ENCODE results near the gene KIFAP3. TPM values are rescaled to one million over a fixed set of nuclear protein-coding genes. Genes with fewer than 3 reads are reported as not detected.

The KIFAP3 gene
- total and polyA plus RNA-seq, 4 experiments from 2014 or later: 16.1 to 22.2 (median 18.5) TPM

DNA sequence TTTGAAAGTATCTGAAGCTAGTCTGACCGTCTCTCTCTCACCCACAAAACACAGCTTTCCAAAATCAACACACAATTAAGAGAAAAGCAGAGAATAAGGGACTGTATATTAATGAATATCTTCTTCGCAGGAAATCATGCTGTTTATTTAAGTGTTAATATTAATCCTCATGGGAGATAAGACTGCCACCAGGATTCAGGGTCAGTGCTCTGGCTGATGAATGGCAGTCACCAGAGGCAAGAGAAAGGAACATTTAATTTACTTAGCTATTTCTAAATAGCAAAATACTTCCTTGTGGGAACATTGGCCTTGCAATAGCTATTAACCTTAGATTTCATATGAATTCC is 183.0 kb downstream of the KIFAP3 start:
- POLR2A ChIA-PET (ENCODE audit: partially characterized antibody): interaction anchor here (0.6 to 5.0 kb wide), 8 partner anchors 11 to 640 kb away, joined by 3 to 59 read pairs (median 4); partner anchors contain the start of genes BLZF1, GORAB, KIFAP3 and METTL18
- Mint-ChIP-seq H3K27me3 (no peaks in the 10 kb centered on the region), H3K36me3 (peaks cover 13 to 30% of the 10 kb centered on the region in 2 donors), H3K4me3 (peak overlapping the region; percentile 72 to 97 (median 84)), H3K27ac (peak overlapping the region; percentile 92 to 97 (median 94)), H3K4me1 (peaks cover 40 to 58% (median 50%) of the 10 kb centered on the region in 4 donors), H3K9me3 (peaks cover 0 to 2% (median 0%) of the 10 kb centered on the region in 8 donors)
- H3K27me3 ChIP-seq (ENCODE audit: insufficient read depth, low read length): no peaks in the 10 kb centered on the region
- H3K36me3 ChIP-seq (ENCODE audit: insufficient read depth, low read length): peaks cover 13% of the 10 kb centered on the region
- no peaks in the 10 kb centered on the region for H3K9me3 ChIP-seq (ENCODE audit: control insufficient read depth in 1 of 2, low read length in 2 of 2)
- CTCF ChIA-PET (ENCODE audit: partially characterized antibody): interaction anchor here (0.9 to 1.6 kb wide), 3 partner anchors 17 to 183 kb away, joined by 5 to 6 read pairs (median 6); partner anchors contain the start of gene KIFAP3
- peaks cover 53% of the 10 kb centered on the region for H3K4me1 ChIP-seq (ENCODE audit: insufficient read depth, low read length)
- intact Hi-C loops (cut with micrococcal nuclease): loop anchor here (2.0 to 10.0 kb wide), 4 partner anchors 17 to 1893 kb away; partner anchors contain the start of genes METTL13 and SFT2D2
- peak overlapping the region; percentile 98 for H3K27ac ChIP-seq (ENCODE audit: low read depth, low read length)
- DNase-seq: no peak
- peak overlapping the region in 1 of 2 donors; percentile 41 for H3K4me3 ChIP-seq (ENCODE audit: low read length in 2 of 2)

DNA sequence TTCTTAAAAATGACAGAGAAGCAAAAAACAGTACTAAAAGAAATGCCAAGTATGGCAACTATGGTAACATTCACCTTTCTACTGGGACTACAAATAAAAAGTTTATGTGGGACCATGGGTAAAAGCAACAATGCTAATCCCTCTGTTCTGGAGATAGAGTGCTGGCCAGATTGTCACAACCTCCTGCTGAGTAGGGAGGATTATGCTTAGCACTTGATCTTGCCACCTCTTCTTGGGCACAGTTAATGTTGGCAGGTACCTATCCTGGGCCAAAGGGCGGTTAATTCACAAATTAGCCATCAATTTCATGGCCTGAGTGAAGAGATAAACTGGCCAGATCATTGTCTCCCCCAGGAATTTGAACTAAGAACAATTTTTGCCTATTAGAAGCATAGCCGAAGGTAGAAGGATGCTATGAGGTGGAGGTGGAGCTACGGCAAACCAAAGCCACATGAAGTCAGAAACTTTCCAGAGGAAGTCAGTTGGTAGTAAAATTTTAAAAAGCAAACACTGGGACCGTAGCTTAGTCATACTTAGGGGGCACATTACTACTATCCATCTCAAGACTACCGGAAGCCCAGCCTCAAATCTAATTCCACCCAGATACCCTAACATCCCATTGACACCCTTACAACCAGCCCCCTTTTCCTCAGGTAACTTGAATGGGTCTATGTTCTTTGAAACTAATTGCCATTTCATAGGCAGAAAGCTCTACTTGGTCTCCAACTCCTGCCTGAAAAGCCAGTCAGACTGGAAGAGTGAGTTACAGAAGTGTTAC is 183.5 kb downstream of the KIFAP3 start:
- H3K36me3 Mint-ChIP-seq: peaks cover 19 to 36% of the 10 kb centered on the region in 2 donors
- ChIA-PET CTCF (ENCODE audit: partially characterized antibody) (interaction anchor here (0.9 to 1.6 kb wide), 3 partner anchors 18 to 183 kb away, joined by 5 to 6 read pairs (median 6); partner anchors contain the start of gene KIFAP3), POLR2A (ENCODE audit: partially characterized antibody) (interaction anchor here (0.6 to 5.0 kb wide), 9 partner anchors 12 to 641 kb away, joined by 3 to 59 read pairs (median 4); partner anchors contain the start of genes BLZF1, GORAB, KIFAP3 and METTL18)
- Histone ChIP-seq H3K36me3 (ENCODE audit: insufficient read depth, low read length) (peaks cover 18% of the 10 kb centered on the region), H3K4me1 (ENCODE audit: insufficient read depth, low read length) (peaks cover 53% of the 10 kb centered on the region), H3K27me3 (ENCODE audit: insufficient read depth, low read length) (no peaks in the 10 kb centered on the region), H3K4me3 (ENCODE audit: low read length in 2 of 2) (peak overlapping the region in 1 of 2 donors; percentile 41), H3K9me3 (ENCODE audit: control insufficient read depth in 1 of 2, low read length in 2 of 2) (no peaks in the 10 kb centered on the region), H3K27ac (ENCODE audit: low read depth, low read length) (peak overlapping the region; percentile 98)
- peak overlapping the region; percentile 92 to 97 (median 94) for H3K27ac Mint-ChIP-seq
- no peaks in the 10 kb centered on the region for H3K27me3 Mint-ChIP-seq
- peaks cover 0 to 2% (median 0%) of the 10 kb centered on the region in 8 donors for H3K9me3 Mint-ChIP-seq
- intact Hi-C loops (cut with micrococcal nuclease): loop anchor here (2.0 to 10.0 kb wide), 4 partner anchors 18 to 1894 kb away; partner anchors contain the start of genes METTL13 and SFT2D2
- DNase-seq: peak; percentile 45 to 72 (median 52)
- H3K4me3 Mint-ChIP-seq: peak overlapping the region; percentile 72 to 97 (median 84)
- H3K4me1 Mint-ChIP-seq: peaks cover 40 to 61% (median 51%) of the 10 kb centered on the region in 4 donors

DNA sequence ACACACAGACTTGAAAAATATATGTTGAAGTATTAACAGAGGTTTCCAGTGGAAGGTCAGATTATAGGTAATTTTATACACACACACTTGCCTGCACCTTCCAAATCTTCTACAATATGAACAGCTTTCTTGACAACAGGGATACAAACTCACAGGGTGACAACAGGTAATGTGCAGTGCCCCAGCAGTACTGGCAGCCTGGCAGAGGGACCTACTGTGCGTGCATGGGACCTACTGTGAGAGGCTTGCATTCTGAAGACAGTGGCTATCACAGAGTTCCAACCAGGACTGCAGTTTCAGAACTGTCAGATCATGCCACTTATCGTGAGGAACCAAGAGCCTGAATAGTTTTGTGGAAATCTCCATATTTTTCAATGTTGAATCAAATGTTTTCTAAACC is 184.6 kb downstream of the KIFAP3 start:
- peaks cover 25 to 44% of the 10 kb centered on the region in 2 donors for H3K36me3 Mint-ChIP-seq
- no peaks in the 10 kb centered on the region for H3K27me3 Mint-ChIP-seq
- Histone ChIP-seq H3K4me1 (ENCODE audit: insufficient read depth, low read length) (peaks cover 59% of the 10 kb centered on the region), H3K36me3 (ENCODE audit: insufficient read depth, low read length) (peaks cover 24% of the 10 kb centered on the region), H3K9me3 (ENCODE audit: control insufficient read depth in 1 of 2, low read length in 2 of 2) (no peaks in the 10 kb centered on the region), H3K4me3 (ENCODE audit: low read length in 2 of 2) (no peak overlapping the region), H3K27me3 (ENCODE audit: insufficient read depth, low read length) (no peaks in the 10 kb centered on the region), H3K27ac (ENCODE audit: low read depth, low read length) (no peak overlapping the region)
- DNase-seq: no peak
- peak overlapping the region; percentile 19 to 97 (median 47) for H3K27ac Mint-ChIP-seq
- peaks cover 42 to 62% (median 53%) of the 10 kb centered on the region in 4 donors for H3K4me1 Mint-ChIP-seq
- CTCF ChIA-PET (ENCODE audit: partially characterized antibody): no interaction called here
- H3K4me3 Mint-ChIP-seq: peak overlapping the region in 3 of 8 donors; percentile 1 to 37 (median 17)
- POLR2A ChIA-PET (ENCODE audit: partially characterized antibody): interaction anchor here (1.1 kb wide), 1 partner anchor 18 kb away, joined by 3 read pairs; no protein-coding TSS in a partner anchor
- H3K9me3 Mint-ChIP-seq: peaks cover 0 to 2% (median 0%) of the 10 kb centered on the region in 8 donors
- intact Hi-C loops (cut with micrococcal nuclease): loop anchor here (2.0 to 10.0 kb wide), 4 partner anchors 19 to 1895 kb away; partner anchors contain the start of genes METTL13 and SFT2D2

DNA sequence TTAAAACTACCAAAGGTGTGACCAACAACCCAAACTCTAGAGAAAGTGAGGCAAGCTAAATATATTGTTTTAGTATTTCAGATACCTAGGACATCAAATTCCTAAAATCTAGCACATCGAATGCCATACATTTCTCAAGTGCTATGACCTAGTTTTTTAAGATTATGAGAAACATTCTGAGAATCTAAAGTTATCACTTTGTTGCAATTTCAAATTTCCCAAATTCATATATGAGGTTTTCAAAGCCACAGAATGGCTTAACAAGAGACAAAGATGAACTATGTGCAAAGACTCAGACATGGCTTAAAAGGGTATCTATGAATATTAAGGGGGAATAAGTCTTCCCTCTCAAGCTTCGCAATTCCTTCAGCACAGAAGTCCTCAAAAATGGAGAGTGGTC is 187.6 kb downstream of the KIFAP3 start:
- no peak for DNase-seq
- peaks cover 24% of the 10 kb centered on the region for H3K36me3 ChIP-seq (ENCODE audit: insufficient read depth, low read length)
- H3K4me1 ChIP-seq (ENCODE audit: insufficient read depth, low read length): peaks cover 44% of the 10 kb centered on the region
- H3K27me3 ChIP-seq (ENCODE audit: insufficient read depth, low read length): no peaks in the 10 kb centered on the region
- H3K9me3 ChIP-seq (ENCODE audit: control insufficient read depth in 1 of 2, low read length in 2 of 2): no peaks in the 10 kb centered on the region
- no peak overlapping the region for H3K4me3 ChIP-seq (ENCODE audit: low read length in 2 of 2)
- Mint-ChIP-seq H3K27ac (peak overlapping the region in 1 of 7 donors; percentile 17), H3K9me3 (no peaks in the 10 kb centered on the region), H3K36me3 (peaks cover 36 to 49% of the 10 kb centered on the region in 2 donors), H3K4me3 (no peak overlapping the region), H3K4me1 (peaks cover 35 to 51% (median 41%) of the 10 kb centered on the region in 4 donors), H3K27me3 (no peaks in the 10 kb centered on the region)
- intact Hi-C loops (cut with micrococcal nuclease): no loop called here
- POLR2A ChIA-PET (ENCODE audit: partially characterized antibody): no interaction called here
- H3K27ac ChIP-seq (ENCODE audit: low read depth, low read length): no peak overlapping the region
- CTCF ChIA-PET (ENCODE audit: partially characterized antibody): no interaction called here

DNA sequence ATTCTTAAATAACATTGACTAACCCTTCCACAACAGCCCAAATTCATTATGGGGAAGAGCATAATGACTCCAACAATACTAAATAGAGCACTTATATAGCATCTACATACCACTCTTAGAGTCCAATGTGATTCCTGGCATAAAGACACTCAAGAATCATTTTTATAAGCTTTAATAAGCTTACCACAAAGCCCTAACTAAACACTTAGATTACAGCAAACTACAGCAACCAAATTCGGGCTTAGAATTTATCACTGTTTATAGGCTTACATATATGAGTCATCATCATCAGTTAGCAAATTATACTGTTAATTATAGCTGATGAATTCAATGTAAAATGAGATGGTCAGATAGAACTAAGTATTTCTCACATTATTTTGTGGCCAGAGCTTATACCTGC is 188.1 kb downstream of the KIFAP3 start:
- ChIA-PET CTCF (ENCODE audit: partially characterized antibody) (no interaction called here), POLR2A (ENCODE audit: partially characterized antibody) (no interaction called here)
- peaks cover 38 to 53% of the 10 kb centered on the region in 2 donors for H3K36me3 Mint-ChIP-seq
- Histone ChIP-seq H3K9me3 (ENCODE audit: control insufficient read depth in 1 of 2, low read length in 2 of 2) (no peaks in the 10 kb centered on the region), H3K36me3 (ENCODE audit: insufficient read depth, low read length) (peaks cover 24% of the 10 kb centered on the region), H3K27me3 (ENCODE audit: insufficient read depth, low read length) (no peaks in the 10 kb centered on the region), H3K27ac (ENCODE audit: low read depth, low read length) (no peak overlapping the region), H3K4me3 (ENCODE audit: low read length in 2 of 2) (no peak overlapping the region), H3K4me1 (ENCODE audit: insufficient read depth, low read length) (peaks cover 39% of the 10 kb centered on the region)
- H3K4me1 Mint-ChIP-seq: peaks cover 33 to 50% (median 39%) of the 10 kb centered on the region in 4 donors
- intact Hi-C loops (cut with micrococcal nuclease): no loop called here
- no peak overlapping the region for H3K4me3 Mint-ChIP-seq
- peak overlapping the region in 2 of 7 donors; percentile 7 to 17 for H3K27ac Mint-ChIP-seq
- no peaks in the 10 kb centered on the region for H3K27me3 Mint-ChIP-seq
- no peaks in the 10 kb centered on the region for H3K9me3 Mint-ChIP-seq
- DNase-seq: no peak

DNA sequence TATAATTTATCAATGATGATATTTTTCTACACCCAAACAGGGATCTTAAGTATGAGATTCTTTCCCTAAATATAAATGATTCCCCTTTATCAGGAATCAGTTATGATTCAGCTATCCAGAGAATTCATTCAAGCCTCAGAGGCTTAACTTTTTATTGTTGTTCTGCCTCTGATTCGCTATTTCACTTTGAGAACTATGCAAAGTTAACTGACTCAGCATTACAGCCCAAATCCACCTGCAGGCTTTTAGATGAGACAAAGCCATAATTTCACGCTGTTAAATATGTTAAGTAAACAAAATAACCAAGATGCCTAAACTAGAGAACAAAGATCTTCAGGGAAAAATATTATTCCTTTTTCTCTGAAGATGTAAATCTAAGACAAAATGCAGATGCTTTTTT is 189.3 kb downstream of the KIFAP3 start:
- peaks cover 27% of the 10 kb centered on the region for H3K4me1 ChIP-seq (ENCODE audit: insufficient read depth, low read length)
- Mint-ChIP-seq H3K4me1 (peaks cover 23 to 43% (median 30%) of the 10 kb centered on the region in 4 donors), H3K36me3 (peaks cover 41 to 56% of the 10 kb centered on the region in 2 donors), H3K27me3 (no peaks in the 10 kb centered on the region), H3K9me3 (no peaks in the 10 kb centered on the region), H3K4me3 (no peak overlapping the region), H3K27ac (peak overlapping the region in 1 of 7 donors; percentile 10)
- no peaks in the 10 kb centered on the region for H3K27me3 ChIP-seq (ENCODE audit: insufficient read depth, low read length)
- no peaks in the 10 kb centered on the region for H3K9me3 ChIP-seq (ENCODE audit: control insufficient read depth in 1 of 2, low read length in 2 of 2)
- ChIA-PET CTCF (ENCODE audit: partially characterized antibody) (no interaction called here), POLR2A (ENCODE audit: partially characterized antibody) (interaction anchor here (1.0 to 1.5 kb wide), 2 partner anchors 8 to 9 kb away, joined by 4 to 6 read pairs; partner anchors contain the start of gene SCYL3)
- intact Hi-C loops (cut with micrococcal nuclease): no loop called here
- peaks cover 24% of the 10 kb centered on the region for H3K36me3 ChIP-seq (ENCODE audit: insufficient read depth, low read length)
- no peak overlapping the region for H3K27ac ChIP-seq (ENCODE audit: low read depth, low read length)
- no peak overlapping the region for H3K4me3 ChIP-seq (ENCODE audit: low read length in 2 of 2)
- no peak for DNase-seq

DNA sequence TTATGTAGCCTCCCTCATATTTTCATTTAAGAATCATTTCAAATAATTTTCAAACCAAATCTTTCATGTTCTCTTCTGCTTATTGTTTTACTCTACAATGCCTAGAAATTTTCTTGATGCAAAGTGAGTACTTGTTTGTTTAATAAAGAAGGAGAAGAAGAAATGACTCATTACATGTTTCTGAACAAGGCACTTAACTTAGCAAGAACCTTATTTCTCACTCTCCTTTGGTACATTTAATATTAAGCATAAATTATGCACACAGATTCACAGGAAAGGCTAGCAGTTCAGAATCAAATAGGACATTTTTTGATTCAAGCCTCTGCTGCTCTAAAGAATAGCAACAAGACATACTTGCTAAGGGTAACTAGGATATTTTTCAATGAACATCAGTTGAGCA is 189.9 kb downstream of the KIFAP3 start:
- Mint-ChIP-seq H3K4me3 (no peak overlapping the region), H3K4me1 (peaks cover 21 to 44% (median 27%) of the 10 kb centered on the region in 4 donors), H3K27me3 (no peaks in the 10 kb centered on the region), H3K27ac (peak overlapping the region in 2 of 7 donors; percentile 46 to 69), H3K9me3 (no peaks in the 10 kb centered on the region), H3K36me3 (peaks cover 41 to 57% of the 10 kb centered on the region in 2 donors)
- Histone ChIP-seq H3K9me3 (ENCODE audit: control insufficient read depth in 1 of 2, low read length in 2 of 2) (no peaks in the 10 kb centered on the region), H3K36me3 (ENCODE audit: insufficient read depth, low read length) (peaks cover 24% of the 10 kb centered on the region), H3K4me1 (ENCODE audit: insufficient read depth, low read length) (peaks cover 21% of the 10 kb centered on the region), H3K4me3 (ENCODE audit: low read length in 2 of 2) (no peak overlapping the region), H3K27ac (ENCODE audit: low read depth, low read length) (no peak overlapping the region), H3K27me3 (ENCODE audit: insufficient read depth, low read length) (no peaks in the 10 kb centered on the region)
- ChIA-PET CTCF (ENCODE audit: partially characterized antibody) (no interaction called here), POLR2A (ENCODE audit: partially characterized antibody) (interaction anchor here (1.5 kb wide), 1 partner anchor 9 kb away, joined by 6 read pairs; the partner anchor contains the start of gene SCYL3)
- intact Hi-C loops (cut with micrococcal nuclease): no loop called here
- DNase-seq: no peak
